T47D (cell line): Measurements from ENCODE around the gene ZCCHC10.

Source experiments
- DNase-seq, 2 experiments: peaks; one replicate each; pipeline versions ENCODE4 v3.0.0 to v3.0.0-alpha.2; 2011 to 2012; ENCODE audit warnings: low read depth in 1 of 2, low spot score in 1 of 2
- JUND ChIP-seq: IDR thresholded peaks from 2 replicates; pipeline ENCODE4 v1.6.1; 2012; ENCODE audit warnings: low read depth
- in situ Hi-C: cut with HindIII; loops from 2 replicates; pipeline ENCODE4 v1.10.0; 2016; ENCODE audit warnings: low sequenced_read_pairs, low pct_unique_long_range_greater_than_20kb

Gene ZCCHC10

DNA sequence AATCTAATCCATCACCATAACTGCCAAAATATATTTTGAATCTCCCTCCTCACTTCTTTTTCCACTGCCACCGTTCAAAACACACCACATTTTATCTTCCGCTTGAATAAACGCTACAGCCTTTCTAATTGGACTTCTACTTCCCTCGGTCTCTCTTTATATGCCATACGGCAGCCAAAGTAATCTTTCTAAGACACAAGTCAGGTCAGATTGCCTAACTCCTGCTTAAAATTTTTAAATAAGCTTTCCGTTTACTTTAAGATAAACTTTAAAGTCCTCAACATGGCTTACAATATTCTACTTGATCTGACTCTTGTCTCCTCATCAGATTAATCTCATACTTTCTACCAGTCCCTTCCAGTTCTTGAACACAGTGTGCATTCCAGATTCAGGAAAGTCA, 72.6 kb downstream of the ZCCHC10 start:
- DNase-seq: no peak
- in situ Hi-C loops: no loop called here
- no peak for TF ChIP-seq JUND

GRCh38 chr5:132952829-132953228, 73.5 kb downstream of the ZCCHC10 start:
- in situ Hi-C loops: no loop called here
- no peak for TF ChIP-seq JUND
- peak in 1 of 2 experiments; percentile 44 for DNase-seq

DNA sequence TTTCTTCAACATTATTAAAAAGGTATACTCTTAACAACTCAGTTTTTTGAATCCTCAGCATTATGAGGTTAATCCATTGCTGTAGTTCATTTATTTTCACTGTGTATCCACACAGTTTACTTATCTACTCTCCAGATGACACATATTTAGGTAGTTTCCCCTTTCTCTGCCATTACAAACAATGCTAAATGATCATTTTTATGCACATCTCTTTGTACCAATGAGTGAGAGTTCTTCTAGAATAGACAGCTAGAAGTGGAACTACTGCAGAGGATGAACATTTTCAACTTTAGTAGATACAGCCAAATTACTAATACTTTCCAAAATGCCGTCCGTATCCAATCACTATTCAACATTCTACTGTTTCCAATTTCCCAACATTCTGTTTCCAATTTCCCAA, 74.5 kb downstream of the ZCCHC10 start:
- no peak for TF ChIP-seq JUND
- in situ Hi-C loops: no loop called here
- no peak for DNase-seq

- TF ChIP-seq JUND: no peak
- DNase-seq: no peak
- in situ Hi-C loops: no loop called here
Measured at GRCh38 chr5:132949136-132949535, 77.2 kb downstream of the ZCCHC10 start.

GRCh38 chr5:132947671-132948070, 78.7 kb downstream of the ZCCHC10 start:
- in situ Hi-C loops: no loop called here
- no peak for DNase-seq
- no peak for TF ChIP-seq JUND
